Karpas-422 (cell line): ENCODE data around the gene CACNA1F. TPM values are rescaled to one million over a fixed set of nuclear protein-coding genes. Genes with fewer than 3 reads are reported as not detected.

Experiments
- DNase-seq: peaks from one replicate; pipeline ENCODE4 v3.0.0-alpha.2; 2015
- H2AFZ ChIP-seq: fragments of 200-600 bp; sonication (generic); 2 replicates; pipeline ENCODE4 v1.6.1; 2014; ENCODE audit warnings: antibody characterized with exemption, low read length, mixed read lengths
- H3K27ac ChIP-seq: fragments of 200-600 bp; sonication (generic); 2 replicates; pipeline ENCODE4 v1.5.1; 2014; ENCODE audit warnings: mild to moderate bottlenecking, low read length, moderate library complexity
- H3K27me3 ChIP-seq: fragments of 200-600 bp; sonication (generic); 2 replicates; pipeline ENCODE4 v1.6.1; 2014; ENCODE audit warnings: low read length, mixed read lengths
- H3K36me3 ChIP-seq: fragments of 200-600 bp; sonication (generic); 2 replicates; pipeline ENCODE4 v1.6.1; 2014; ENCODE audit warnings: low read length, mixed read lengths; ENCODE audit not compliant: insufficient read depth
- H3K4me1 ChIP-seq: fragments of 200-600 bp; sonication (generic); 2 replicates; pipeline ENCODE4 v1.6.1; 2014; ENCODE audit warnings: mild to moderate bottlenecking, low read length, mixed read lengths
- H3K4me2 ChIP-seq: fragments of 200-600 bp; sonication (generic); 2 replicates; pipeline ENCODE4 v1.6.1; 2014; ENCODE audit warnings: low read length, low read depth, mild to moderate bottlenecking; ENCODE audit not compliant: poor library complexity, severe bottlenecking
- H3K4me3 ChIP-seq: fragments of 200-600 bp; sonication (generic); 2 replicates; pipeline ENCODE4 v1.5.1; 2014; ENCODE audit warnings: mild to moderate bottlenecking, antibody characterized with exemption, low read length, mixed read lengths
- H3K79me2 ChIP-seq: fragments of 200-600 bp; sonication (generic); 2 replicates; pipeline ENCODE4 v1.6.1; 2014; ENCODE audit warnings: mild to moderate bottlenecking, low read length, mixed read lengths
- H3K9ac ChIP-seq: fragments of 200-600 bp; sonication (generic); 2 replicates; pipeline ENCODE4 v1.6.0; 2014; ENCODE audit warnings: low read length
- H3K9me2 ChIP-seq: fragments of 200-600 bp; sonication (generic), shearing (Covaris generic); replicated peaks from 2 replicates; pipeline ENCODE4 v1.6.0; 2014; ENCODE audit warnings: mild to moderate bottlenecking, low read length, moderate library complexity; ENCODE audit not compliant: insufficient read depth
- H3K9me3 ChIP-seq: fragments of 300-700, 200-600 bp; sonication (generic); 2 replicates; pipeline ENCODE4 v1.6.1; 2014; ENCODE audit warnings: low read length, mixed read lengths
- H4K20me1 ChIP-seq: fragments of 200-600 bp; sonication (generic); 2 replicates; pipeline ENCODE4 v1.6.1; 2014; ENCODE audit warnings: mild to moderate bottlenecking, antibody characterized with exemption, low read length, low read depth; ENCODE audit not compliant: insufficient read depth
- total RNA-seq: library from RNA; depleted of rRNA; stranded (reverse); fragments of >200 nt; shearing (Covaris generic); gene quantifications from 2 replicates; pipeline ENCODE4 v1.2.3, GENCODE V29; 2014; ENCODE audit warnings: low replicate concordance

Gene CACNA1F
- total RNA-seq, 1 experiment from 2014 or later = not detected

DNA sequence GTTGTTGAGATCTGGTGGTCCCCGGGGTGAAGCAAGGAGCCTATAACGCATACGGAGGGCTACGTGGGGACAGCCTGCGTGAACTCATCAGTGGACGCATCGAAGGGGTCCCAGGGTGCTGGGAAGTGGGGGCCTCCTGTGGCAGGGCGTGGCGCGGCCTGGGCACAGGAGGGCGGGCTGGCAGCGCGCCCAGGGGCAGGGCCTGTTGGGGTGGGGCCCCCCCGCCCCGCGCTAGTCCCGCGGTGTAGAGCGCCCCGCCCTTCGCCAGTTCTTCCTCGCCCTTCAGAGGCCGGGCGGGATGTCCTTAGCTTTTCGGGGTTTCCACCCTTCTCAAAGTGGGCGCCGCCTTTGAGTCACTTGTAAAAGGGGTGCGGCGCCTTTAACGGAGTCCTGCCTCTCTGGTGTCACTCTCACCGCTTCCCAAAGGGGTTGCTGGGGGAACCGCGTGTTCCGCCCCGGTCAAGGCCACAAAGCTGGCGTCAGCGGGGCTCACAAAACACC, 60.8 kb downstream of the CACNA1F start:
- Histone ChIP-seq H2AFZ (peak overlapping the region; percentile 71; the same call in 1 of the 2 replicates), H3K9me2 (no peaks in the 10 kb centered on the region), H3K9me3 (no peaks in the 10 kb centered on the region), H3K4me1 (peaks cover 28% of the 10 kb centered on the region), H3K4me2 (peak overlapping the region; percentile 84), H3K27me3 (no peaks in the 10 kb centered on the region), H3K79me2 (no peaks in the 10 kb centered on the region), H4K20me1 (no peaks in the 10 kb centered on the region), H3K36me3 (no peaks in the 10 kb centered on the region), H3K27ac (peak overlapping the region; percentile 37; the same call in 1 of the 2 replicates), H3K4me3 (peak overlapping the region; percentile 69), H3K9ac (peak overlapping the region; percentile 75)
- DNase-seq = peak; percentile 90

DNA sequence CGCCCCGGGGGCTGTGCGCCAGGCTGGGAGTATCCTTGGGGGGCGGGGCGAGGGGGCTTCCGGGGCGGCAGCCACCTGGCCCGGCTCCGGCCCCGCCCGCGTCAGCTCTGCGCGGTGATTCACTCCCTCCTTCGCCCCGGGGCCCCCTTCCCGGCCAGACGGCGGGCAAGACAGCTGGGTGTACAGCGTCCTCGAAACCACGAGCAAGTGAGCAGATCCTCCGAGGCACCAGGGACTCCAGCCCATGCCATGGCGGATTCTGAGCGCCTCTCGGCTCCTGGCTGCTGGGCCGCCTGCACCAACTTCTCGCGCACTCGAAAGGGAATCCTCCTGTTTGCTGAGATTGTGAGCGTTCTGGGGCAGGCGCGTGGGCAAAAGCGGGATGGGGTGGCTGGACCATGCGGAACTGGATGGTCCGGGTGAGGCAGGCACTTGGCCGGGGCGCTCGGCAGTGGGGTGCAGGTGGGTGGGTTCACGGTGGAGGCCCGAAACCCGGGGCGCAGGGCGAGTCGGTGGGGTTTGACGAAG, 61.3 kb downstream of the CACNA1F start, which contains the start of gene PLP2:
Gene PLP2 (plus strand): TSS at position 147 of the 528 bp plus-strand sequence. CDS start 103 bp downstream, at position 250.
- no peaks in the 10 kb centered on the region for H4K20me1 ChIP-seq
- no peaks in the 10 kb centered on the region for H3K36me3 ChIP-seq
- peaks cover 32% of the 10 kb centered on the region for H3K4me1 ChIP-seq
- H3K9ac ChIP-seq = peak within 1 kb of the TSS; percentile 75
- H2AFZ ChIP-seq = peak within 1 kb of the TSS; percentile 71; the same call in 1 of the 2 replicates
- H3K9me2 ChIP-seq = no peaks in the 10 kb centered on the region
- no peaks in the 10 kb centered on the region for H3K79me2 ChIP-seq
- H3K27me3 ChIP-seq = no peaks in the 10 kb centered on the region
- H3K4me3 ChIP-seq = peak within 1 kb of the TSS; percentile 69
- peak within 1 kb of the TSS; percentile 37; the same call in 1 of the 2 replicates for H3K27ac ChIP-seq
- peak within 1 kb of the TSS; percentile 84 for H3K4me2 ChIP-seq
- H3K9me3 ChIP-seq = no peaks in the 10 kb centered on the region
- DNase-seq = peak; percentile 71

DNA sequence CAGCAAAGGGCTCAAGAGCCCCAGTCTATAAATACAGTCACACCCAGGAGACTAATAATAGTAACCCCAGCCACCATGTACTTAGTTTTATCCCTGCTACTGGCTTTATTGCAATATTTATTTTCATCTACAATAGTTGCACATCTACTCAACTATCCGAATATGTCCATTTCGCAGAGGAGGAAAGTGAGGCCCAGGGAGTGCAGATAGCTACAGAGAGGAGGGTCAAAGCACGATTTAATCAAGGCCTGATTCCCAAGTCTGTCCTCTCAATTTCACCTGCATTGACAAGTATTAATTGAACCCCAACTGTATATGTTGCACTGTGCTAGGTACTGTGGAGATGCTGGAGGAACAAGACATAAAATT, 65.4 kb downstream of the CACNA1F start:
- Histone ChIP-seq H3K9me3 (no peaks in the 10 kb centered on the region; the same call in 1 of the 2 replicates), H3K27ac (no peak overlapping the region), H3K79me2 (no peaks in the 10 kb centered on the region), H4K20me1 (no peaks in the 10 kb centered on the region), H3K4me2 (peak overlapping the region; percentile 70), H2AFZ (no peak overlapping the region), H3K27me3 (no peaks in the 10 kb centered on the region), H3K4me1 (peaks cover 35% of the 10 kb centered on the region), H3K36me3 (no peaks in the 10 kb centered on the region), H3K4me3 (peak overlapping the region; percentile 62; the same call in 1 of the 2 replicates), H3K9me2 (no peaks in the 10 kb centered on the region), H3K9ac (peak overlapping the region; percentile 62)
- no peak for DNase-seq

DNA sequence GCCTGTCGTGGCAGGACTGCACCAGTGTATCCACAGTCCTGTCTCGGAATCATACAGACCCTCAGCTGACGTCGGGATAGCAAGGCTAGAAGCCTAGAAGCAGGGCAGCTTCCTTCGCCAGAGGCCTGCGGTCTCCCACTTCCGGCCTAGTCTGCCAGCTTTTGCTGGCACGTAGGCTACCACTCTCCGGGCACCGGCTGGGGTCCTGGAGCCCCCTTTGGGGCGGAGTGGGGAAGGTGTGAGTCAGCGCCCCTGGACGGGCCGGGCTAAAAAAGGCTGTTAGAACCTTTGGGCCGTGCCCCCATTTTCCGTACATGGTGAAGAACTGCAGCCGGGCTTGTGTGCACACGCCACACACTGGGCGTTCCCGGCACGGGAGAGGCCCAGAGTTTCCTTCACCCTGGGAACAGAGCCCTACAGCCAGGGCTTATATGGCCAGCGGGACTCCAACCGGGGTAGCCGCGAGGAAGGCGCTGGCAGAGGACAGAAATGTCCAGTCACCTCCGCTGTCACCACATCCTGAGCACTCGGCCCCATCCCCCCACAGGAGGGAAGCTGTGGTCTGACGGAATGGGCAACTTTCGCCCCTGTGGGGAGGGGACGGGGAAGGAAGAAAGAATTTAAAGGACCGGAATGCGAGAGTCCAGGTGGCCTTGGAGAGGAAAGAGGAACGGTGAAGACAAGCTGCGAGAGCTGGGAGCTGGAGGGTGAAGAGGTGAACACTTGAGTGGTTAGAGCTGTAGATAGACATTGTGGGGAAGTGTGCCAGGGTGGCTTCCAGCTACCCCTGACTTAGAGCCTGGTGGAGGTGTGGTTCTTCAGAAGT, 66.0 kb downstream of the CACNA1F start:
- no peaks in the 10 kb centered on the region for H3K9me2 ChIP-seq
- H3K4me1 ChIP-seq = peaks cover 32% of the 10 kb centered on the region
- no peaks in the 10 kb centered on the region for H3K36me3 ChIP-seq
- peak overlapping the region; percentile 62 for H3K9ac ChIP-seq
- peak overlapping the region; percentile 54; the same call in 1 of the 2 replicates for H2AFZ ChIP-seq
- no peaks in the 10 kb centered on the region; the same call in 1 of the 2 replicates for H3K9me3 ChIP-seq
- no peaks in the 10 kb centered on the region for H3K27me3 ChIP-seq
- H4K20me1 ChIP-seq = no peaks in the 10 kb centered on the region
- DNase-seq = peak; percentile 65
- no peak overlapping the region for H3K27ac ChIP-seq
- peak overlapping the region; percentile 62 for H3K4me3 ChIP-seq
- H3K4me2 ChIP-seq = peak overlapping the region; percentile 70
- no peaks in the 10 kb centered on the region for H3K79me2 ChIP-seq

DNA sequence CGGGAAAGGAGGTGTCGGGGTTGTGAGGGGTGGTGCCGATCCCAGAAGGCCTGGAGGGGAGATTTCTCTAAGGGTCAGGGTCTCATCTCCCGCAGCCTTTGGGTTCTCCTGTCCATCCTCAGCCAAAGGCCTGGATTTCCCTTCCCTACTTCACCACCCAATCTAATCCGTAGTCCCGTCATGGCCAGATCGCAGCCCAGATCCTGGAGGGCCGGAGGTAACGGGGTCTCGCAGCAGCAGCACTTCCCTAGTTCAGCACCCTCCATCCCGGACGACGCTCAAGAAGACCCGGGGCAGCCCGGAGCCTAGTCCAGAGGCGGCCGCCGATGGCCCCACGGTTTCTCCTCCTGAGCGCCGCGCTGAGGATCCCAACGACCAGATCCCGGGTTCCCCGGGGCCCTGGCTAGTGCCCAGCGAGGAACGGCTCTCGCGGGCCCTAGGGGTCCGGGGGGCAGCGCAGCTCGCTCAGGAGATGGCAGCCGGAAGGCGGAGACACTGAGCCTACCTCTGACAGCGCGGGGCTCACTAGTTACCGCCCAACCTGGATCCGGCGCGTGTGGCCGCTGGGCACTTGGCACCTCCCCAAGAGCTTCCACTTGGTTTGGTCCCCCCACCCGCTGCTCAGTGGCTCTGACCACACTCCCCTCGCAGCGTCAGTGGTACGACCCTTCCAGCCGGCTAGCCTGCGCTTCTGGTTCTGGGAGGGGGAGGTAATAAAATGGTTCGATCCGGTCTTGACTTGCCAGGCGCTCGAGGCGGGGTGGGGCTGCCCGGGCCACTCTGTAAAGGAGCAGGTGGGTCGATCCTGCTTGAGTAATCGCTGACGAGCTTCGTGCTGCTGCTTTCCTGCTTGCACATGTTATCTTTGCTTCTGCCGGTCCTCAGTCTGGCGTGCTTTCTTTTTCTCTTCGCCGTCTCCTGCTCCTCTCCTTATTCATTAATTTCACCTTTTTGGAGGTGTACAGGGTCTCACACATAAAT, 66.9 kb downstream of the CACNA1F start:
- peak overlapping the region; percentile 62 for H3K4me3 ChIP-seq
- DNase-seq = peak; percentile 87
- H4K20me1 ChIP-seq = no peaks in the 10 kb centered on the region
- H3K4me2 ChIP-seq = peak overlapping the region; percentile 70
- peaks cover 25% of the 10 kb centered on the region for H3K4me1 ChIP-seq
- H2AFZ ChIP-seq = peak overlapping the region; percentile 67; the same call in 1 of the 2 replicates
- H3K9me3 ChIP-seq = no peaks in the 10 kb centered on the region; the same call in 1 of the 2 replicates
- H3K9me2 ChIP-seq = no peaks in the 10 kb centered on the region
- H3K36me3 ChIP-seq = no peaks in the 10 kb centered on the region
- H3K9ac ChIP-seq = peak overlapping the region; percentile 62
- H3K27me3 ChIP-seq = no peaks in the 10 kb centered on the region
- H3K27ac ChIP-seq = no peak overlapping the region
- no peaks in the 10 kb centered on the region for H3K79me2 ChIP-seq

DNA sequence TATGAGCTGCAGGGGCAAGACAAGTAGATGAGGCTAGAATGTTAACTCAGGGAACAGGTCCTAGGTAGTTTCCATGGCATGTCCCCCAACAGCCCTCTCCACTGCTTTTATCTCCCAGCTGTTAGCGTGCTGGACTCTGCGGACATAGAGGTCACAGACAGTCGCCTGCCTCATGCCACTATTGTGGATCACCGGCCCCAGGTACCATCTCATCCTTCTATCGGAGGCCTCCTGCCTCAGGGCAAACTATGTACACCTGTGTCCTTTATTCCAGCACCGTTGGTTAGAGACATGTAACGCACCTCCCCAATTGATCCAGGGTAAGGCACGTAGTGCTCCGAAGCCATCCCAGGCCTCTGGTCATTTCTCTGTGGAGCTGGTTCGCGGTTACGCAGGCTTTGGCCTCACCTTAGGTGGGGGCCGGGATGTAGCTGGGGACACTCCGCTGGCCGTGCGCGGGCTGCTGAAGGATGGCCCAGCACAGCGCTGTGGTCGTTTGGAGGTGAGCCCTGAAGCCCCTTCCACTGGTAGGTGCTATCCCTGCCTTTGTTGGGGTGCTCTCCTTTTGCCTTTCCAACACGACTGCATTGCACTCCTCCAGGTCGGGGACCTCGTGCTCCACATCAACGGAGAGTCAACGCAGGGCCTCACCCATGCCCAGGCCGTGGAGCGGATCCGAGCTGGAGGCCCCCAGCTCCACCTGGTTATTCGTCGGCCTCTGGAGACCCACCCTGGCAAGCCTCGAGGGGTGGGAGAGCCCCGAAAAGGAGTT, 68.4 kb downstream of the CACNA1F start:
- H3K79me2 ChIP-seq = no peaks in the 10 kb centered on the region
- H3K36me3 ChIP-seq = no peaks in the 10 kb centered on the region
- H3K4me1 ChIP-seq = peaks cover 25% of the 10 kb centered on the region
- H3K4me3 ChIP-seq = no peak overlapping the region
- no peaks in the 10 kb centered on the region; the same call in 1 of the 2 replicates for H3K9me3 ChIP-seq
- DNase-seq = no peak
- no peaks in the 10 kb centered on the region for H3K27me3 ChIP-seq
- H3K4me2 ChIP-seq = no peak overlapping the region
- H3K27ac ChIP-seq = no peak overlapping the region
- no peaks in the 10 kb centered on the region for H3K9me2 ChIP-seq
- H2AFZ ChIP-seq = no peak overlapping the region
- H3K9ac ChIP-seq = no peak overlapping the region
- H4K20me1 ChIP-seq = no peaks in the 10 kb centered on the region
